Coronary artery (tissue), 2 donors: ENCODE data around the gene MBD4.
A peak's percentile ranks its signal among the peaks of the same experiment; 100 is the strongest.

Source experiments
- DNase-seq: peaks from one replicate; pipeline ENCODE4 v3.0.0-alpha.2; 2017; ENCODE audit warnings: low spot score
- H3K27ac ChIP-seq, 2 donors: fragments of 200-600 bp; sonication (generic); one replicate each; pipeline ENCODE4 v1.5.1; 2016 to 2019
- H3K4me3 ChIP-seq: fragments of 200-600 bp; sonication (generic); 2 replicates; pipeline ENCODE4 v1.5.1; 2016; ENCODE audit warnings: mild to moderate bottlenecking, moderate library complexity
- TF ChIP-seq, protein P1 (sequence below): fragments of 200-600 bp; sonication (generic); IDR thresholded peaks from one replicate; pipeline ENCODE4 v1.5.1; 2019; ENCODE audit warnings: antibody characterized with exemption

The MBD4 gene

DNA sequence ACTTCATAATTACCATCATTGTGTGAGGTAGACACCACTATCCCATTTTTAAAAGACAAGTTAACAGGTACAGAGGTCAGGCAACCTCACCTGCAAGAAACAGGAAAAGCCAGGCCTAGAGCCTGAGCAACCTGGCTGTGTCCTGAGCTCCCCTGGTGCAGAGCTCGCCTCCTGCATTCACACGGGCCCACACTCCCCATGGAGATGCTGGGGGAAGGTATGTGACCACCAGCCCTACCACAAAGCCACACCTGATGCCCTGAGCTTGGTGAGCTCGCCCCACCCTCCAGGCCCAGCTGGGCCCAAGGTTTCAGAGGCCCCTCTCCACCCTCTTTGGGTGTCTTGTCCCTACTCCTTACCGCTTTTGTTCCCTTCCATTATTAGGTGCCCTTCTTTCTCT lies 10.1 kb downstream of the MBD4 start:
- TF ChIP-seq, protein P1, sequence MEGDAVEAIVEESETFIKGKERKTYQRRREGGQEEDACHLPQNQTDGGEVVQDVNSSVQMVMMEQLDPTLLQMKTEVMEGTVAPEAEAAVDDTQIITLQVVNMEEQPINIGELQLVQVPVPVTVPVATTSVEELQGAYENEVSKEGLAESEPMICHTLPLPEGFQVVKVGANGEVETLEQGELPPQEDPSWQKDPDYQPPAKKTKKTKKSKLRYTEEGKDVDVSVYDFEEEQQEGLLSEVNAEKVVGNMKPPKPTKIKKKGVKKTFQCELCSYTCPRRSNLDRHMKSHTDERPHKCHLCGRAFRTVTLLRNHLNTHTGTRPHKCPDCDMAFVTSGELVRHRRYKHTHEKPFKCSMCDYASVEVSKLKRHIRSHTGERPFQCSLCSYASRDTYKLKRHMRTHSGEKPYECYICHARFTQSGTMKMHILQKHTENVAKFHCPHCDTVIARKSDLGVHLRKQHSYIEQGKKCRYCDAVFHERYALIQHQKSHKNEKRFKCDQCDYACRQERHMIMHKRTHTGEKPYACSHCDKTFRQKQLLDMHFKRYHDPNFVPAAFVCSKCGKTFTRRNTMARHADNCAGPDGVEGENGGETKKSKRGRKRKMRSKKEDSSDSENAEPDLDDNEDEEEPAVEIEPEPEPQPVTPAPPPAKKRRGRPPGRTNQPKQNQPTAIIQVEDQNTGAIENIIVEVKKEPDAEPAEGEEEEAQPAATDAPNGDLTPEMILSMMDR: no peak
- no peak for DNase-seq
- Histone ChIP-seq H3K4me3 (no peak overlapping the region), H3K27ac (no peak overlapping the region)

DNA sequence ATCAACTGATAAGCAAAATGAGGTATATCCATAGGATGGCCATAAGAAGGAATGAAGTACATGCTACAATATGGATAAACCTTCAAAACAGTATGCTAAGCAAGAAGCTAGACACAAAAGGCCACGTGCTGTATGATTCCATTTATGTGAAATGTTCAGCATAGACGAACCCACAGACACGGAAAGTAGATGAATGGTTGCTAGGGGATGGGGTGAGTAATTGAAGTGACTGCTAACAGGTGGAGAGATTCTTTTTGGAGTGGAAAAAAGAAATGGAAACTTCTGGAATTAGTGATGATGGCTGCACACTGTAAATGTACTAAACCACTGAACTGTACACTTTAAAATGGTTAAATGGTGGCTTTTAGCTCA lies 10.7 kb downstream of the MBD4 start:
- no peak for DNase-seq
- peak overlapping the region; percentile 80 for H3K4me3 ChIP-seq
- H3K27ac ChIP-seq: peak overlapping the region; percentile 51 to 67
- TF ChIP-seq, protein P1: no peak

DNA sequence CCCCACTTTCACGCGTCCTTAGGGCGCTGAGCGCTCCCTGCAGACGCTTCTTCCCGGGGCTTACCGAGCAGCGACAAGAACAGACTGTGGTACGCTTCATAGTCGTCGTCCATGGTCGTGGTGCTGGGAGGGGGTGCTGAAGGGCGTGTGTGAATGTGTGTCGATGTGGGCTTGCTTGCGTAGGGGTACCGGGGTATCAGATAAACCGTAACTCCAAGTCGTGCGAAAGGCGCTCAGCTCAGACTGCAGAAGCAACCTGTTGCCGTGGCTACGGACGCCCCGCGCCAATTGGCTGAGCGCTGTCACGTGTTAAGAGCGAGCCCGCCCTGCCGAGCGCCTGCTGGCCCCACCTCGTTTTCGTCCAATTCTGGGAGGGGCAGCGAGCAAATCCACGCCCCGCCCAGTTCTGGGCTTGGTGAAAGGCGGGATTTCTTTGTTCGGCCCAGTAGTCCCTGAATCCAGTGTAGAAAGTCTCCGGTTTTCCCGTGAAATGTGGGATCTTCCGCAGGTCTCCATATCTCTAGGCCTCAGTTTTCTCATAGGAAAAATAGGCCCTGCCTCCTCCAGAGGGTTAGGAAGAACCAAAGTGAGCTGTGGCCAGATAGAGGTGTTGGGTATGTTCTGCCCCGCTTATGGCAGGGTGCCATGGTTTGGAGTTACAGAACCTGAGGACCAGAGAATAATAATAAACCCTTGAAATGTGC lies 11.2 kb downstream of the MBD4 start, which contains the start of gene EFCAB12:
Gene EFCAB12, minus strand, starts transcription at position 261 of the 704 bp plus-strand sequence. Its CDS starts 148 bp downstream, at position 113.
- DNase-seq: peak; percentile 97
- TF ChIP-seq, protein P1: no peak
- peak within 1 kb of the TSS; percentile 51 to 67 for H3K27ac ChIP-seq
- H3K4me3 ChIP-seq: peak within 1 kb of the TSS; percentile 80

DNA sequence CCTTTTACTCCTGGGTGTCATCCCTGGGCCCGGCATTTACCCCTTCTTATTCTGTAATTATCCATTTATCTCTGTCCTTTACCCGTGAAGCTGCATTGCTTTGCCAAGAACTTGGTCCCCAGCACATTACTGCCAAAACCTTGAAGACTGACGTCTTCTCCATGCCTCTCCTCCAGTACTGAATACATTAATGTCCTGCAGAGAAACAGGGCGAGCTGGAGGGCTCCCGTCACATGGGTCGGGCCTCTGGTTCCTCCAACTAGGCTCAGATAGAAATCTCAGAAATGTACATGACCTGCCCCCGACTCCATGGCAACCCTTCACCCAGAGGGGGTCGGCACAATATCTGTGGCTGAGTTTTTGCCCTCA lies 11.8 kb downstream of the MBD4 start:
- TF ChIP-seq, protein P1: no peak
- Histone ChIP-seq H3K4me3 (peak overlapping the region; percentile 80), H3K27ac (no peak overlapping the region)
- no peak for DNase-seq

DNA sequence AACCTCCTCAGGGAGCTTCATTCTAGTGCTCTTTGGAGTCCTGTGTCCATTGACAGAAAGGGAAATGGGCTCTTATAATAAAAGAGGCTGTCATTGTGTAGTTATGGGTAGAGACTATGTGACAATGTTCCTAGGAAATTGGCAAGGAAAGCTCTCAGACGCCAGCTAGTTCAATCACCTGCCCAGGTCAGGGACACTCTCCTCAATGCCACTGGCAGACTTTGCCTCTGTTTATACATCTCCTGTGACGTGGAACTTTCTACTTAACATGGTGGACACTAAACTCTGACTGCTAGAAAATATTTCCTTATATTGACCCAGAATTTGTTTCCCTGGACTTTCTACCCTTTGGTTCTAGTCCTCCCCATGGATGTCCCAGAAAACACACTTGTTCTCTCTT lies 14.1 kb downstream of the MBD4 start:
- no peak for DNase-seq

DNA sequence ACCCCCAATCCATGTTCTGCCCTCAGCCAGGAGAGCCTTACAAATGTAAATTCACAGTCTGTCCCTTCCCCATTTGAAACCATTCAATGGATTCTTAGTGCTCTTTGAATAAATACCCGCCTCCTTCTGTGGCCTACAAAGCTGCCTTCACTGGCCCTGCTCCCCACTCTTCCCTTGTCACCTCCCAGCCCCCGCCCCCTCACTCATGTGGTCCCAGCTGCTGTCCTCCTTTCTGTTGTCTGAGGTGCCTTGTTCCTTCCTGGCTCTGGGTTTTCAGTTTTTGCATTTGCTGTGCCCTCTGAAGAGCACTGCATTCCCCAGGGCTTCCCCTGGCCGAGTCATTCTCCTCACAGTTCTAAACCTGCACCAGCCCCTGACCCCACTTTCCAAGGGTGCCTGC lies 14.5 kb downstream of the MBD4 start:
- DNase-seq: no peak
- TF ChIP-seq, protein P1: no peak
- H3K27ac ChIP-seq: no peak overlapping the region
- H3K4me3 ChIP-seq: no peak overlapping the region

More for the DNA sequence above, 14.1 kb downstream of the MBD4 start:
- TF ChIP-seq, protein P1: no peak
- H3K4me3 ChIP-seq: no peak overlapping the region
- H3K27ac ChIP-seq: no peak overlapping the region

DNA sequence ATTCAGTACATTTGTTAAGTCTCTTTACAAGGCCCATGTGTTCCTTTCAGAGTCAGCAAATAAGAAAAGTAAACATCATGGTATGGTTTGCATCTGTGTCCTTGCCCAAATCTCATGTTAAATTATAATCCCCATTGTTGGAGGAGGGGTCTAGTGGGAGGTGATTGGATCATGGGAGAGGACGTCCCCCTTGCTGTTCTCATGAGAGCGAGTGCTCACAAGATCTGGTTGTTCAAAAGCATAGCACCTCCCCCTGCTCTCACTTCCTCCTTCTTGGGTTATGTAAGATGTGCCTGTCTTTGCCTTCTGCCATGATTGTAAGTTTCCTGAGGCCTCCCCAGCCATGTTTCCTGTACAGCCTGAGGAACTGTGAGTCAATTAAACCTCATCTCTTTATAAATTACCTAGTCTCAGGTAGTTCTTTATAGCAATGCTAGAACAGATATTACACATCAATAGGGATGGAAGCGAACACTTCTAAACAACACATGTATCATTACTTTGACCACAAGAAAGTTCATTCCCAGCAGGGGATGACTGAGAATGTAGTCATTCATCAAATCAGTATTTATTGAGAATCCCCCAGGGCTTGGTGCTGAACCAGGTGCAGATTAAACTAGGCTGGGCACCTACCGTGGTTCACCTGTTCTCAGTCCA lies 15.4 kb downstream of the MBD4 start:
- no peak for DNase-seq
- H3K27ac ChIP-seq: no peak overlapping the region
- TF ChIP-seq, protein P1: no peak
- no peak overlapping the region for H3K4me3 ChIP-seq
